Suppressor macrophage (primary cell): Measurements from ENCODE around the gene RPL10A.
A peak's percentile ranks its signal among the peaks of the same experiment; 100 is the strongest.
"Not testable (repeated sequence)": the region's sequence is repeated elsewhere in the genome, so short reads cannot be mapped to it uniquely, and the experiment has no call there.

Experiments used
- DNase-seq, 4 experiments: peaks; one replicate each; pipeline ENCODE4 v3.0.0-alpha.2; 2020 to 2022

The RPL10A gene

GRCh38 chr6:35514587-35514986 lies 46.4 kb downstream of the RPL10A start:
- no peak for DNase-seq

- DNase-seq, result not testable (repeated sequence)
Measured at GRCh38 chr6:35515939-35516338, 47.7 kb downstream of the RPL10A start.

- no peak for DNase-seq
Measured at GRCh38 chr6:35516712-35517111, 48.5 kb downstream of the RPL10A start.

DNA sequence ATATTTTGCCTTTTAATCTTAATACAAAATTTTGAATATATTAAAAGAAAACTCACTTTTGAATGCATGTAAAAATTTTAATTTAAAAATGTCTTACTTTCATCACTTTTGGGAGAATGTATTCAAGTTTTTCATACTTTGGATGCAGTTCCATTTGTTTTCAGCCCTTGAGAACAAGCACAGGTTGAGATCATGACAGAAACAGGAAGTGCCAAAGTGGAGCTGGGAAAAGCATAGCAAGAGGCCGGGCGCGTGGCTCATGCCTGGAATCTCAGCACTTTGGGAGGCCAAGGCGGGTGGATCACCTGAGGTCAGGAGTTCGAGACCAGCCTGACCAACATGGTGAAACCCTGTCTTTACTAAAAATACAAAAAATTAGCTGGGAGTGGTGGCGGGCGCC lies 49.8 kb downstream of the RPL10A start:
- peak in 1 of 4 experiments; percentile 36 for DNase-seq

GRCh38 chr6:35518566-35519312 lies 50.5 kb downstream of the RPL10A start:
- DNase-seq, result no peak

DNA sequence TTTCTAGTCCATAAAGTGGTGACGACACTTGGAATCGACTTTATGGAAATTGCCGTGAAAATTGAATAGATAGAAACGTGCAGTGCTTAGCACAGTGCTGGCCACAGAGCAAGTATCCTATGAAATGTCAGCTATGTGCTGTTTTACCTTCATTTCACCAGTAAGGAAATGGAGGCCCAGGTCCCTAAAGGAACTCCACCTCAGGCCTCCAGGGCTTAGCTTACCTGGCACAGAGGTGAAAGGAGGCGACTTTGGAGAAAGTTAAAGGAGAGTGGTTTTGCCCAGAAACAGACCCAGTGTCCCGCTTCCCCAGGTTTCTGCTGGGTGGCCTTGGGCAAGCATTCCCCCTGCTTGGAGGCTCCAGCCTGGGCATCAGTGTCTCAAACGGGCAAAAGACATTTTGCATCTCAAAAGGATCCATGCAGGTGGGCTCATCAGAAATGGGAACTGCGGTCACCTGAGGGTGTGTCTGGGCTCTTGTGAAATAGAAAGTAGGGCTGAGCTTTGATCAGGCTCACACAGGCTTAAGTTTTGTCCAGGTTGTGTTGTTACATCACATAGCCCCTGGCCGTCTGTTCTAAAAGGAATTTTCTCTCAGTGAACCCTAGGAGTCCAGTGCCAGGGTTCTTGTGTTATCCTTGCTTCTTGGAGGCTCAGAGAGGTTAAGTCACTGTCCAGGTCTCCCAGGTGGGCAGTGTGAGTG lies 51.3 kb downstream of the RPL10A start:
- DNase-seq, result no peak
